SU-DHL-6 (cell line): ENCODE measurements around the gene F2RL1.

Source experiments
- H2AFZ ChIP-seq: fragments of 200-600 bp; sonication (generic); 2 replicates; pipeline ENCODE4 v1.6.1; 2014; ENCODE audit warnings: low read depth, mild to moderate bottlenecking, moderate library complexity, mixed read lengths, antibody characterized with exemption, low read length; ENCODE audit not compliant: severe bottlenecking
- H3F3A ChIP-seq: fragments of 200-600 bp; shearing (Covaris generic); 2 replicates; pipeline ENCODE4 v1.6.0; 2016; ENCODE audit warnings: antibody characterized with exemption, mild to moderate bottlenecking; ENCODE audit not compliant: insufficient read depth
- H3K27ac ChIP-seq: fragments of 200-600 bp; sonication (generic); 2 replicates; pipeline ENCODE4 v1.5.1; 2016; ENCODE audit warnings: low read depth, mild to moderate bottlenecking, low read length, moderate library complexity, mixed read lengths
- H3K27me3 ChIP-seq: fragments of 200-600 bp; sonication (generic), shearing (Covaris generic); 2 replicates; pipeline ENCODE4 v1.6.0; 2014; ENCODE audit warnings: mild to moderate bottlenecking, low read length
- H3K36me3 ChIP-seq: fragments of 200-600 bp; sonication (generic); 2 replicates; pipeline ENCODE4 v1.6.1; 2014; ENCODE audit warnings: mild to moderate bottlenecking, low read length, mixed read lengths
- H3K4me2 ChIP-seq: fragments of 300-600, 200-600 bp; shearing (Covaris generic), sonication (generic); 2 replicates; pipeline ENCODE4 v1.6.0; 2014; ENCODE audit warnings: low read length, low read depth, mild to moderate bottlenecking; ENCODE audit not compliant: poor library complexity, severe bottlenecking
- H3K4me3 ChIP-seq: fragments of 200-600 bp; sonication (generic); 2 replicates; pipeline ENCODE4 v1.5.1; 2014; ENCODE audit warnings: antibody characterized with exemption, low read length, mild to moderate bottlenecking, mixed read lengths; ENCODE audit not compliant: insufficient read depth, poor library complexity, severe bottlenecking
- H3K79me2 ChIP-seq: fragments of 200-600 bp; sonication (generic); 2 replicates; pipeline ENCODE4 v1.6.1; 2014; ENCODE audit warnings: mild to moderate bottlenecking, low read length, moderate library complexity; ENCODE audit not compliant: insufficient read depth
- H3K9ac ChIP-seq: fragments of 200-600 bp; sonication (generic); 2 replicates; pipeline ENCODE4 v1.7.0; 2014; ENCODE audit warnings: mild to moderate bottlenecking, low read length
- H3K9me2 ChIP-seq: fragments of 200-600 bp; sonication (generic); replicated peaks from 2 replicates; pipeline ENCODE4 v1.6.1; 2014; ENCODE audit warnings: low read length; ENCODE audit not compliant: insufficient read depth
- H3K9me3 ChIP-seq: fragments of 200-600 bp; sonication (generic); 2 replicates; pipeline ENCODE4 v1.6.1; 2014; ENCODE audit warnings: low read length, mixed read lengths; ENCODE audit not compliant: insufficient read depth
- H4K20me1 ChIP-seq: fragments of 200-600 bp; sonication (generic); 2 replicates; pipeline ENCODE4 v1.6.1; 2014; ENCODE audit warnings: low read depth, mild to moderate bottlenecking, antibody characterized with exemption, low read length, moderate library complexity, mixed read lengths
- EZH2phosphoT487 ChIP-seq: fragments of 200-600 bp; sonication (generic), shearing (Covaris generic); conservative IDR thresholded peaks from 2 replicates; pipeline ENCODE4 v1.6.1; 2018; ENCODE audit warnings: mild to moderate bottlenecking, antibody characterized with exemption, low read length, moderate library complexity, mixed read lengths
- TF ChIP-seq, protein P1 (sequence below): fragments of 200-600 bp; sonication (generic); IDR thresholded peaks from one replicate; pipeline ENCODE4 v1.5.1; 2017; ENCODE audit warnings: antibody characterized with exemption, mild to moderate bottlenecking, low read length, moderate library complexity; ENCODE audit not compliant: insufficient read depth, poor library complexity, severe bottlenecking

Gene F2RL1

DNA sequence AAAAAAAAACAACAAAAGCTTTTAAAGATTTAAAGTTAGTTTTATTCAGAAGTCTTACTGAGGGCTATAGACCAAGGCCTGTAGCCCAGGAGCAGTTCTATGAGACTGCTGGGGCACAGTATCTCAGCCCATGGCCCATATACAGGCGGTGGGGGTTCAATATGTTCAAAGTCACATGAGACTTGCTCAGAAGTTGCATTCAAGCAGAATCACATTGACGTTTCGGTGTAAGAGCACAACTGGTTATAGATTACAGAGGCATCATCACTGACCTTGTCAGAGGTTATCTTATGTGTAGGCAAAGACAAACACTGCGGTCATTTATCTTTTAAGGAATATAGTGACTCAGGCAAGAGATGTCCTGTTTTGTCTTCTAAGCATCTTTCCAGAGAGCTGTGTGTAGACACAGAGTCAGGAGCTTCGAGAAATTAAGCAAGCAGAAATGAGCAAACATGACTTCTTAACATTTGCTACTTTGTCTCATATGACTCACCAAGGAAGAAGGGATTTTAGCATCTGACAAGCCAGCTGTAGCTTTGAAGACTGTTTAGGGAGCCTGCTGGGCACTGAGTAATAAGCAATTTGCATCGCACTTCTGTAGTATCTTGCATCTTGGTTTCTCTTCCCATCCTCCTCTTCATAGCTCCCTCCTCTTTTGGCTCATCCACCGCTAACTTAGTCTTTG, 12.9 kb upstream of the F2RL1 start:
- no peak overlapping the region for H3K9ac ChIP-seq

DNA sequence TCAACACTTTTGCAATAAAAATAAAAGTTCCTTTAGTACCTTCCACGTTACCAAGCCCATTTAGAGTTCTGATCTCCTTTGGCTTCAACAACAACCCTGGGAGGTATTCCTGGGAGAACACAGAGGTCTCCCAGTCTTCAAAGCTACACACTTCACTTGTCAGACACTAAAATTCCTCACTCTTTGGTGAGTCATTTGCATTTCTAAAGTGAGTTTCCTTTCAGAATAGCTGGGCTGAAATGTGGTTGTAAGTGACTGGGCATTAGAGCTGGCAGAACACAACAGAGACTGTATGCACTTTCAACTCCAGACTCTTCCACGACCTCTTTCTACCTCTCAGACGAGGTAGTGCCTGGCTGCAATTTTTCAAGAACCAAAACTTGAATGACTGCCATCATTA, 11.5 kb upstream of the F2RL1 start:
- Histone ChIP-seq H3K36me3 (no peaks in the 10 kb centered on the region), H2AFZ (no peak overlapping the region), H4K20me1 (no peaks in the 10 kb centered on the region), H3K9me2 (no peaks in the 10 kb centered on the region), H3K4me2 (no peak overlapping the region), H3F3A (no peaks in the 10 kb centered on the region), H3K9ac (no peak overlapping the region), H3K27ac (no peak overlapping the region), H3K9me3 (no peaks in the 10 kb centered on the region), H3K4me3 (no peak overlapping the region), H3K79me2 (no peaks in the 10 kb centered on the region), H3K27me3 (no peaks in the 10 kb centered on the region)
- TF ChIP-seq, protein P1, sequence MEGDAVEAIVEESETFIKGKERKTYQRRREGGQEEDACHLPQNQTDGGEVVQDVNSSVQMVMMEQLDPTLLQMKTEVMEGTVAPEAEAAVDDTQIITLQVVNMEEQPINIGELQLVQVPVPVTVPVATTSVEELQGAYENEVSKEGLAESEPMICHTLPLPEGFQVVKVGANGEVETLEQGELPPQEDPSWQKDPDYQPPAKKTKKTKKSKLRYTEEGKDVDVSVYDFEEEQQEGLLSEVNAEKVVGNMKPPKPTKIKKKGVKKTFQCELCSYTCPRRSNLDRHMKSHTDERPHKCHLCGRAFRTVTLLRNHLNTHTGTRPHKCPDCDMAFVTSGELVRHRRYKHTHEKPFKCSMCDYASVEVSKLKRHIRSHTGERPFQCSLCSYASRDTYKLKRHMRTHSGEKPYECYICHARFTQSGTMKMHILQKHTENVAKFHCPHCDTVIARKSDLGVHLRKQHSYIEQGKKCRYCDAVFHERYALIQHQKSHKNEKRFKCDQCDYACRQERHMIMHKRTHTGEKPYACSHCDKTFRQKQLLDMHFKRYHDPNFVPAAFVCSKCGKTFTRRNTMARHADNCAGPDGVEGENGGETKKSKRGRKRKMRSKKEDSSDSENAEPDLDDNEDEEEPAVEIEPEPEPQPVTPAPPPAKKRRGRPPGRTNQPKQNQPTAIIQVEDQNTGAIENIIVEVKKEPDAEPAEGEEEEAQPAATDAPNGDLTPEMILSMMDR: no peak
- no peak for TF ChIP-seq EZH2phosphoT487

More for the DNA sequence above, 12.9 kb upstream of the F2RL1 start:
- Histone ChIP-seq H3K4me2 (no peak overlapping the region), H2AFZ (no peak overlapping the region), H3K79me2 (no peaks in the 10 kb centered on the region), H3K36me3 (no peaks in the 10 kb centered on the region), H3K4me3 (no peak overlapping the region), H3F3A (no peaks in the 10 kb centered on the region), H4K20me1 (no peaks in the 10 kb centered on the region), H3K27ac (no peak overlapping the region), H3K9me3 (no peaks in the 10 kb centered on the region), H3K9me2 (no peaks in the 10 kb centered on the region), H3K27me3 (no peaks in the 10 kb centered on the region)
- TF ChIP-seq EZH2phosphoT487: no peak
- TF ChIP-seq, protein P1: no peak

DNA sequence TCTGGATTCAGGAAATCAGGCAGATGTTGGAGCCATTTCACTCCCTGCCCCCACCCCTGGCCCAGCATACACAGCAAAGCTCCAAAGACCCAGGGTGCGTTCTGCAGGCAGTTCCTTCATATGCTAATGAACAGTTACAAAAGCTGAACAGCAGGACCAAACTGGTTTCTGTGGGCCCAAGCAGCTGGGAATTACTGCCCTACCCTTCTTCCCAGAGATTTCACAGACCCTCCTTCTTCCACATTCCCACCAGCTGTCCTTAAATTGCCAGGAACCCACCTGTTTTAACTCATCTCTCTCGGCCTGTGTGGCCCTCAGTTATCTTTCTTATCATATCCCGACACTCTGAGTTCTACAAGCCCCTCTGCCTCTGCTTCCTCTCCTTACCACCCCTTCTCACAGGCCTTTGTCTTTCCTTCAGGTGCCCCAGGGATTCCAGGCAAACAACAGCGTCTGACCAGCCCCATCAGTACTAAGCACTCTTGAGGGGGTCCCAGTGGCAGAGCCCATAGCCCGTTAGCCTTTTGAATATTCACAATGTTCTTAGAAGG, 10.6 kb upstream of the F2RL1 start:
- no peaks in the 10 kb centered on the region for H3K9me3 ChIP-seq
- H3F3A ChIP-seq: no peaks in the 10 kb centered on the region
- no peaks in the 10 kb centered on the region for H3K36me3 ChIP-seq
- H3K27me3 ChIP-seq: no peaks in the 10 kb centered on the region
- TF ChIP-seq, protein P1: no peak
- no peak for TF ChIP-seq EZH2phosphoT487
- no peaks in the 10 kb centered on the region for H3K79me2 ChIP-seq
- no peak overlapping the region for H2AFZ ChIP-seq
- no peak overlapping the region for H3K4me3 ChIP-seq
- H3K9me2 ChIP-seq: no peaks in the 10 kb centered on the region
- no peaks in the 10 kb centered on the region for H4K20me1 ChIP-seq
- H3K4me2 ChIP-seq: no peak overlapping the region
- H3K27ac ChIP-seq: no peak overlapping the region
- no peak overlapping the region for H3K9ac ChIP-seq
